Stimulated activated CD4-positive, alpha-beta T cell treated with anti-CD3 and anti-CD28 coated beads, Interleukin-2, amount 100 ng/mL, for 24 hours (primary cell): ENCODE measurements around the gene ZNF814.
"Not testable (repeated sequence)": the region's sequence is repeated elsewhere in the genome, so short reads cannot be mapped to it uniquely, and the experiment has no call there.

Source experiments
- DNase-seq, 2 donors: peaks; one replicate each; pipeline ENCODE4 v3.0.0-alpha.2; 2020

ZNF814 gene

DNA sequence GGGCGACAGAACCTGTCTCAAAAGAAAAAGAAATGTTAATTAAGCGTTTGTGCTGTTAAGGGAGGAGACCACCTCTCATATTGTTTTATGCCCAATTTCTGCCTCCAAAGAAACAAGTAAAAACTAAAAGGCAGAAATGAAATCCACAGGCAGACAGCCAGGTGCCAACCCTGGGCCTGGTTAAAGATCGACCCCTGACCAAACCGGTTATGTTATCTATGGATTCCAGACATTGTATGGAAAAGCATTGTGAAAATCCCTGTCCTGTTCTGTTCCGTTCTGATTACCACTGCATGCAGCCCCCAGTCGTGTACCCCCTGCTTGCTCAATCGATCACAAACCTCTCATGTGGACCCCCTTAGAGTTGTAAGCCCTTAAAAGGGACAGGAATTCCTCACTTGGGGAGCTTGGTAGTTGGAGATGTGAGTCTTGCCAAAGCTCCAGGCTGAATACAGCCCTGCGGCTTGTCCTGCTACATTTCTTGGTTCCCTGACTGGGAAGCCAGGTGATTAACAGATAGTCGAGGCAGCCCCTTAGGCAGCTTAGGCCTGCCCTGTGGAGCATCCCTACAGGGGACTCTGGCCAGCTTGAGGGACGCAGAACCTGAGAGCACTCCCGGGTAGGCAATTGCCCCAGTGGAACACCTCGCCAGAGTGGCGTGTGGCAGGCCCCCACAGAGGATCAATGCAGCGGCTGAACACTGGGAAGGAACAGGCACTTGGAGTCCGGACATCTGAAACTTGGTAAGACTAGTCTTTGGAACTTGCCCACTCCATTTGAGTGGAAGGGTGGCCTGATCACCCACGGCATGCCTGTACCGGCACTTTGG lies 73.4 kb downstream of the ZNF814 start:
- DNase-seq: no peak

DNA sequence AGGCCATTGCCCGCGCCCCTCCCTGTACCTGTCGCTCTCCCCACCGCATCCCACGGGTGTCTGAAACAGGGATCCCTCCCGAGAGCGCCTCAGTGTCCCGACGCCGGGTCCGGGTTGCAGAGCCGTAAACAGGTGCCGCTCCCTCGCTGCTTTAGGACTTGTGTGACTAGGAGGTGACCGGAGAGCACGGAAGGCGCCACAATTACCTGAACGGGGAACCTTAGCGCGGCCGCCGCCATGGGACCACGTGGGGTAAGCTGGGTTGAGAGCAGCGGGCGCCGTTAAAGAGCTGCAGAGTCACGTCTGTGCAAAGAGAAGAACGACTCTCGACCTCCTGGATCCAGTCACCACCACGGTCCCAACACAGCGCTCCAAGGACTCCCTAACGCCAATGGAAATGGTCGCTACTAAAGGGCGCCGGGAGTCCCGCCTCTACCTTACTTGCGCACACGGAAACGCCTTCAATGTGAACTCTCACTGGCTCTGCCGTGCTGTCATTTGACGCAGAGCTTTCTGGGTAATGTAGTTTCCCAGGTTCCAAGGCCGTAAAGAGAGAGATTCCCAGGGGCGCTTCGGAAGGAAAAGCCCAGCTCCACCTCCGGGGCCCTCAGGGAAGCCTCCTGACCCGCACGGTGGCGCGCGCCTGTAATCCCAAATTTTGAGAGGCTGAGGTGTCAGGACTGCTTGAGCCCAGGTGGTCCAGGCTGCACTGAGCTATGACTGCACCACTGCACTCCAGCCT lies 74.2 kb downstream of the ZNF814 start, which contains the start of gene ZNF552:
TSS of gene ZNF552 (minus strand) at position 409 of the 742 bp plus-strand sequence. CDS start at position 239, 170 bp downstream.
- peak; percentile 71 to 73 for DNase-seq

DNA sequence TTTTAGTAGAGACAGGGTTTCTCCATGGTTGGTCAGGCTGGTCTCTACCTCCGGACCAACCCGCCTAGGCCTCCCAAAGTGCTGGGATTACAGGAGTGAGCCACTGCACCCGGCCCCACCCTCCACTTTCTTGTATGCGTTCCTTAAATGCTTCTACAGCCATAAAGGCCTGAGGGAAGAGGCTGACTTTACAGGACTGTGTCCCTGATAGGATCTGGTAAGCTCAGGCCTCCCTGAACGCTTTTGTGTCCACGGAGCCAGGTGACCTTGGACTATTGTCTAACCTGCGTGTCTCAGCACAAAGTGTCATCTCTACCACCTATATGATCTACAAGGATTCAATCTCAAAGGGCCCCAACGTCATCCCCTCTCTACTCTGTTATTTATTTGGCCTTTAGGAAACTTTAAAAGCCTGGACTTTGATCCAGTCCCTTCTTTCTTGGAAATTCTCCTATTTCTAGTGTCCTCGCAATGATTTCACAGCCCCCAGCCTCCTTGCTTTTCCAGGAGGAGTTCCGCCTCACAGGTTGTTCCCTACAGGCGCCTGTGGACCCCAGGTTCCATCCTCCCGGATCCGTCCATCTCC lies 74.8 kb downstream of the ZNF814 start:
- DNase-seq: no peak

DNA sequence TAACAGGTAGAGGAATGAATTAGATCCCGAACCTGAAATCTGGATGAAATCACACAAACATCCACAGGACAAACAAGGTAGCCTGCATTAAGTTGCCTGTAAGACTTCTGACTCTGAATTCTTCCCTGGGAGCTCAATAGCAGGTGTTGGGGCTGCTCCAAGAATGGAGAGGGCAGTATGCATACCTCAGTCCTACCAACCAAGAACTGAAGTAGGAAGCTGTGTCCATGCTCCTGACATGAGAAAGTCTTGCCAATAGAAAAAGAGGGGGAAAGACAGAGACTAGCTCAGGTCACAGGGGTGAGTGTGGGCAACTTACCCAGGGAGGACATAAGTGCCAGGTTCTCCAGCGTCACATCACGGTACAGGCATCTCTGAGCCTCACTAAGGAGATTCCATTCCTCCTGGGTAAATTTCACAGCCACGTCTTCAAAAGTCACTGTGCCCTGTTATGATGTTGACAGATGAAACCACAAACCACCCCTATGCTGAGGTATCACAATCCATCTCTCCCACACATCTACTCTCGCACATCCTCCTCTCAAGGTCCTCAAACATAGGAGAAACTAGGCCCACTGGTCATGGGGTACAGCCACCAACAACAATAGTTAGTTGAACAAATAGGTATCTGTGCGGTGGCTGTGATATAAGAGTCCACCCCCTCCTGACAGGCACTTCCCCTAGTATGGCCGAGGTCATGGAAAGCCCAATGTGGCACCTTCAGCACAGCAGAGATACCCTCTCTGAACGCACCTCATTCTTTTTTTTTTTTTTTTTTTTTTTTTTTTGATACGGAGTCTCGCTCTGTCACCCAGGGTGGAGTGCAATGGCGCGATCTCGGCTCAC lies 75.6 kb downstream of the ZNF814 start:
- not testable (repeated sequence) for DNase-seq

DNA sequence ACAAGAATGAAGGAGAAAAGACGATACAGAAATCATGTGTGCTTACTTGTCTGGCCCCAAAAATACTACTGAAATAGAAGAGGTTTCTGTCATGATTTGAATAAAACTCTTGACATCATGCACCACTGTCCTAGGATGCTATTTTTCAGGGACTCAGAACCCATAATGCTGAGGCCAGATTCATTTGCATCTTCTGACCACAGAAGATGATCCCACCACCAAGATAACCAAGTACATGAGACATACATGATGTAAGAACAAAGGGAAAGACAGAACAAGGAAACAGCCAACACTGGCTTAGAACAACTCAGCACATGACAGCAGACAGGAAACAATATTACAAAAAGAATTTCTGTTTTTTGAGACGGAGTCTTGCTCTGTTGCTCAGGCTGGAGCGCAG lies 76.6 kb downstream of the ZNF814 start:
- DNase-seq: no peak

DNA sequence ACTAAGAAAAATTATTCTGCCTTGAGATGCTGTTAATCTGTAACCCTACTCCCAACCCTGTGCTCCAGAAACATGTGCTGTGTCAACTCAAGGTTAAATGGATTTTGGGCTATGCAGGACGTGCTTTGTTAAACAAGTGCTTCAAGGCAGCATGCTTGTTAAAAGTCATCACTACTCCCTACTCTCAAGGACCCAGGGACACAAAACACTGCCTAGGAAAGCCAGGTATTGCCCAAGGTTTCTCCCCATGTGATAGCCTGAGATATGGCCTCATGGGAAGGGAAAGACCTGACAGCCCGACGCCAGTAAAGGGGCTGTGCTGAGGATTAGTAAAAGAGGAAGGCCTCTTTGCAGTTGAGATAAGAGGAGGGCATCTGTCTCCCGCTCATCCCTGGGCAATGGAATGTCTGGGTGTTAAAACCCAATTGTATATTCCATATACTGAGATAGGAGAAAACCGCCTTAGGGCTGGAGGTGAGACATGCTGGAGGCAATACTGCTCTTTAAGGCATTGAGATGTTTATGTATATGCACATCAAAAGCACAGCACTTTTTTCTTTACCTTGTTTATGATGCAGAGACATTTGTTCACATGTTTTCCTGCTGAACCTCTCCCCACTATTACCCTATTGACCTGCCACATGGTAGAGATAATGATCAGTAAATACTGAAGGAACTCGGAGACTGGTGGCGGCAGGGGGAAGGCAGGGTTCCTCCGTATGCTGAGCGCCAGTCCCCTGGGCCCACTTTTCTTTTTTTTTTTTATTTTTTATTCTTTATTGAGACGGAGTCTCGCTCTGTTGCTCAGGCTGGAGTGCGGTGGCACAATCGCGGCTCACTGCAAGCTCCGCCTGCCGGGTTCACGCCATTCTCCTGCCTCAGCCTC lies 78.2 kb downstream of the ZNF814 start:
- DNase-seq: not testable (repeated sequence)

DNA sequence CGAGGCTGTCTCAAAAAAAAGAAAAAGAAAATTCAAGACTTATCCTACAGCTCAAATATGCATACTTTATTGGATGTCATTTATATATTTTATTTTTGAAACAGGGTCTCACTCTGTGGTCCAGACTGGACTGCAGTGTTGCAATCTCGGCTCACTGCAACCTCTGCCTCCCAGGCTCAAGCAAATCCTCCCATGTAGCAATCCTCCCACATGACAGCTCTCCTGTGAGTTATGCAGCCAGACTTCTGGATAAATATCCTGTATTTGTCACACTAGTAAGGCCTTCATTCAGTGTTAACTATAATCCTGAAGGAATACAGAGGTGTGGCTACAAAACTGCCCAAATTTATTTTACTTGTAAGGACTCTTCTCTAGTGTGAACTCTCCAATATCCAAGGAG lies 81.3 kb downstream of the ZNF814 start:
- no peak for DNase-seq

DNA sequence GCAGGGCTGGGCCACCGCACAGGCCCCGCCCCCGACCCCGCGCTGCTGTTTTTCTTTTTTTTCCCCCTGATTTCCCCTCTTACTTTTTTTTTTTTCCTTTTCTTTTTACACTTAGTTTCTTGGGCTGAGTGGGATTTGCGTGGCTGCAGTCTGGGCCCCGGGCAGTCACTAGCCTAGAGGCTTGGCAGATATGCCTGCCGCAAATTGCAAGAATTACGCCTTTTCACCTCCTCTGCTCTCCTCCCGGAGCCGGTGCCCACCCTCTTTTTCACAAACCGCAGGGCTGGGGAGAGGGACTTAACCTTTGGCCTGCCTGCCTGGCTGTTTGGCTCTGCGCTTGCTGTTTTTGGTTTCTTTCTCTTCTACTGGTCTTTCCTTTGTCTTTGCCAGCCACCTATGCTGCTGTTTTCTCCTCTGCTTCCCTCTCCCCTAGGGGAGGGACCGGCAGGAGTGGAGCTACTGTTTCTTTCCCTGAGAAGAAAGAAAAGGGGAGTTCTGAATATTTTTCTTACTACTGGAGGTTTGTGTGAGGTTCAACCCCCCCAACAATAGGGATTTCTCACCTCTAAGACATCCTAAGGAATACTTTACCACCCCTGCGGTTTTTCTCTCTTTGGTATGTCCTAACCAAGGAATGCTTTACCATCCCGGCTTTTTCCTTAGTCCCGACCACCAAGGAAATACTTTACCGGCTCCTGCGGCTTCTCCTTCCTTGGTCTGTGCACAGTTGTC lies 85.1 kb downstream of the ZNF814 start:
- DNase-seq: no peak

DNA sequence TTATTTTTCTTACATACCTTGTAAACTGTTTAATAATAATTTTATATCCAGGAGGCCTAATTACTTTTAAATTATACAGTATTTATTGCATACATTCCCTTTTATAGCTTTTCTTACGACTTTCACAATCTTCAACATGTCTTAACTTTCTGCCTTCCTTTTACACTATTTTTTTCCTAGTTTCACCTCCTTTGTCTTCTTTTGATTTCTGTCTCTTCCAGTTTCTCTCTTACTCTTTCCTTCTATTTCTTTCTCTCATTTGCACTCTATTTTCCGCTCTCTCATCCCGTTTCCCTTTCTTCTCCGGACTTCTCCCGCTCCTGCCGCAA lies 85.6 kb downstream of the ZNF814 start:
- no peak for DNase-seq

DNA sequence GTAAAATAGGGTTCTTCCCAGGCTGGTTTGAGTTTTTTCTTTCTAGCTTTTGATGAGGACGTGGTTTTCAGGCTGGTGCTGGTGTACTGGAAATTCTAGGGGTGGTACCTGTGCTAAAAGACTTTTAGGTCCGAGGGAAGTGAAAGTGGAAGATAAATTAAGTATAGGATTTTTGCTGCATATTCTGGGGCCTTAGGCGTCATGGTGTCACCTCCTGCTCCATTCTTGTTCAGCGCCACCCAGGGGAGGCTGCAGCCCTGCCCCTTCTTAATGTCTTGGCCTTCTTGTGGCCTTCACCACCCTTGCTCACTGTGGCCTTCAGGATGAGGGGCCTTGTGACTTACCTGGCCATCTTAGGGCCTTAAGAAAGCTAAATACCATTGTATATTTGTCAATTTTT lies 86.6 kb downstream of the ZNF814 start:
- no peak for DNase-seq

DNA sequence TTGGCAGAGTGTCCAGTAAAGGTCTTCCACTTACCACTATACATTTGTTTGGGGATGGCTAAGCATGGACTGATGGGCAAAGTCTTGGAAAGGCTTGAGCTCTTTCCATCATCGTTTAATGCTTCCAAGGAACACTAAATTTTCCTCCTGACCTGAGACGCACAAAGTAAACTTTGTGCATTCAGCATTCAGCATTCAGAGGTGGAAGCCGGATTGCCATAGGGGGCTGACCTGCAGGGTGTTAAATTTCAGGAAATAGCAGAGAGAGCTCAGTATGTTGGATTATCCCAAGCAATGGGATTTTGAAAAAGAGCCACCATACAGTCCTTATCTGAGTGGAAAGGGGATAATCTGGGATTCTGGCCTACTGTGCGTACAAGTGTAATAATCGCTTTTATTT lies 88.1 kb downstream of the ZNF814 start:
- DNase-seq: no peak
